Erythroblast (primary cell): ENCODE results near the gene KL.

ENCODE experiments used
- GATA1 ChIP-seq: IDR thresholded peaks from 2 replicates; pipeline ENCODE4 v1.6.1; 2011; ENCODE audit warnings: low read depth, mild to moderate bottlenecking, control low read depth, low read length, moderate library complexity
- POLR2A ChIP-seq: IDR thresholded peaks from 2 replicates; pipeline ENCODE4 v1.6.1; 2011; ENCODE audit warnings: mild to moderate bottlenecking, low read length

DNA sequence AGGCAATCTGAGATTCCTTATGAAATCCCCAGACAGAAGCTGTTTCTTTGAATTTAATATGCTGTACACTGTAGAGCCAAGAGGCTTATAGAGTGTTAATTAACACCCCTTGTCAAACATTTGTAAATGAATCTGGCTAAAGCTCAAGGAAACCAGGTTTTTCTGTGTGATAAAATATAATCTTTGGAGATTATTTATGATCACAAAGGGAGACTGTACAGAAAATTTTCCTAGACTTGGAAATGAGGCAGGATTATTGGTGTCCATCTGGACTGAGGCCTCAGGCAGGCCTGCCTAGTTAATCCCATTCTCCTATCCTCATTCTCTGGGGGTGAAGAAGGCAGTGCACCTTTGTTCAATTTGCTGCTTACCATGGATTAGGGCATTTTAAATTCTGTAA, 17.8 kb downstream of the KL start:
- TF ChIP-seq POLR2A = no peak
- TF ChIP-seq GATA1 = no peak
